Measurements from ENCODE around the gene GPR107. TPM values are rescaled to one million over a fixed set of nuclear protein-coding genes. Genes with fewer than 3 reads are reported as not detected.

Gene GPR107
- total and polyA plus RNA-seq, 2 of the 8 experiments (the other 6 are each of a cell fraction or from before 2014, with no cell fraction given): 19.3 to 30.7 TPM

- H3K23ac ChIP-seq (ENCODE audit: insufficient read length): no peak overlapping the region
Observed at GRCh38 chr9:130095872-130096271, 42.2 kb downstream of the GPR107 start.

More at GRCh38 chr9:130095872-130096271, 42.2 kb downstream of the GPR107 start:
- ChIA-PET CTCF (ENCODE audit: partially characterized antibody) (no interaction called here), POLR2A (ENCODE audit: partially characterized antibody) (interaction anchor here (1.0 kb wide), 1 partner anchor 29 kb away, joined by 3 read pairs; no protein-coding TSS in a partner anchor)
- Histone ChIP-seq H3K9ac (replicated peaks in 1 of 4; ENCODE audit: extremely low read depth in 1 of 4, low read depth in 3 of 4, low read length in 3 of 4) (no peak overlapping the region), H2BK120ac (replicated peaks; ENCODE audit: low read depth, low read length) (no peak overlapping the region), H3K79me1 (ENCODE audit: low read depth, low read length) (no peaks in the 10 kb centered on the region), H2BK5ac (ENCODE audit: low read depth, low read length) (no peak overlapping the region), H3K4me1 (replicated peaks in 1 of 4; ENCODE audit: control insufficient read depth in 3 of 4, insufficient read depth in 4 of 4, low read length in 3 of 4) (no peaks in the 10 kb centered on the region), H3K36me3 (ENCODE audit: control insufficient read depth in 2 of 4, insufficient read depth in 4 of 4, low read length in 3 of 4) (peaks cover under 1 to 36% (median 21%) of the 10 kb centered on the region in 4 experiments; a peak in 5 of 8 replicates), H3K9me3 (ENCODE audit: insufficient read depth in 2 of 2, low read depth in 1 of 2, low read length in 1 of 2) (no peaks in the 10 kb centered on the region), H3K4me3 (ENCODE audit: extremely low read depth in 1 of 4, insufficient read depth in 2 of 4, low read depth in 3 of 4, low read length in 4 of 4) (no peak overlapping the region), H3K27ac (ENCODE audit: low read depth, low read length) (no peak overlapping the region), H4K91ac (replicated peaks; ENCODE audit: insufficient read length, low read length) (no peak overlapping the region), H4K5ac (ENCODE audit: insufficient read length, low read depth, low read length) (no peak overlapping the region), H3K27me3 (replicated peaks in 1 of 4; ENCODE audit: control insufficient read depth in 3 of 4, extremely low read depth in 1 of 4, insufficient read depth in 3 of 4, low read length in 3 of 4) (no peaks in the 10 kb centered on the region), H2AFZ (ENCODE audit: low read length) (no peak overlapping the region), H4K20me1 (replicated peaks in 1 of 2; ENCODE audit: control insufficient read depth in 1 of 2, insufficient read depth in 2 of 2, low read length in 2 of 2) (no peaks in the 10 kb centered on the region), H2BK20ac (ENCODE audit: low read length) (no peak overlapping the region), H3K79me2 (ENCODE audit: control insufficient read depth in 1 of 2, insufficient read depth in 2 of 2, low read length in 2 of 2) (no peaks in the 10 kb centered on the region), H2AK5ac (ENCODE audit: low read depth, low read length) (no peak overlapping the region), H3K14ac (ENCODE audit: insufficient read length) (no peak overlapping the region), H3K18ac (ENCODE audit: extremely low read depth, low read length) (no peak overlapping the region), H2BK15ac (ENCODE audit: low read length) (no peak overlapping the region), H2BK12ac (ENCODE audit: low read depth, low read length) (no peak overlapping the region), H3K4me2 (ENCODE audit: insufficient read depth in 1 of 2, low read depth in 2 of 2, low read length in 2 of 2) (no peak overlapping the region), H3K56ac (replicated peaks; ENCODE audit: insufficient read length, low read depth, low read length) (no peak overlapping the region), H3K23me2 (ENCODE audit: low read depth, low read length) (no peaks in the 10 kb centered on the region), H3K4ac (replicated peaks; ENCODE audit: insufficient read length, low read depth, low read length) (no peak overlapping the region), H4K8ac (ENCODE audit: extremely low read depth, insufficient read depth, low read length) (no peak overlapping the region)
- FAIRE-seq (no peak), DNase-seq (ENCODE audit: low read depth in 1 of 2, low spot score in 2 of 2) (no peak)
- TF ChIP-seq RAD21 (IDR thresholded peaks at IDR 0.05 in 1 of 2, conservative IDR thresholded peaks at IDR 0.05 in 1 of 2; ENCODE audit: low read depth in 2 of 2, low read length in 2 of 2) (no peak), FOSL1 (IDR thresholded peaks at IDR 0.05; ENCODE audit: insufficient read depth, low read depth, low read length) (no peak)
- 82% methylated on average over 7 of the region's 7 CpGs; no CpG with 5 or more reads in 1 of the 2 experiments for WGBS, 2 experiments (ENCODE audit: extremely low coverage in 1 of 2, insufficient coverage in 1 of 2, insufficient read length in 1 of 2, insufficient replicate concordance in 2 of 2, low coverage in 1 of 2, low lambda C conversion rate in 2 of 2, missing lambda C conversion rate in 1 of 2)
